Liver (tissue), 9 donors: Measurements from ENCODE around the gene FRMD4A. TPM values are rescaled to one million over a fixed set of nuclear protein-coding genes. Genes with fewer than 3 reads are reported as not detected.

Source experiments
- DNase-seq: peaks from one replicate; pipeline ENCODE4 v3.0.0-alpha.2; 2017; ENCODE audit warnings: low spot score
- H3K27ac ChIP-seq, 2 donors: one replicate each; pipeline ENCODE4 v1.7.0; 2013; ENCODE audit warnings: inconsistent platforms in 2 of 2, low read length in 2 of 2, control low read depth in 1 of 2, low read depth in 1 of 2, mild to moderate bottlenecking in 1 of 2
- H3K27me3 ChIP-seq, 4 donors: one replicate each; pipeline versions ENCODE4 v1.6.1 to v1.7.0; 2013; ENCODE audit warnings: low read length in 3 of 4, inconsistent platforms in 1 of 4, mild to moderate bottlenecking in 1 of 4, moderate library complexity in 1 of 4; ENCODE audit not compliant: control insufficient read depth in 4 of 4, insufficient read depth in 4 of 4
- H3K36me3 ChIP-seq, 4 donors: one replicate each; pipeline versions ENCODE4 v1.6.1 to v1.7.0; 2013; ENCODE audit warnings: low read length in 3 of 4, mild to moderate bottlenecking in 3 of 4, low read depth in 1 of 4, moderate library complexity in 1 of 4; ENCODE audit not compliant: control insufficient read depth in 4 of 4, insufficient read depth in 3 of 4
- H3K4me1 ChIP-seq, 4 donors: one replicate each; pipeline versions ENCODE4 v1.6.1 to v1.7.0; 2013; ENCODE audit warnings: low read length in 3 of 4, mild to moderate bottlenecking in 3 of 4, moderate library complexity in 1 of 4; ENCODE audit not compliant: control insufficient read depth in 4 of 4, insufficient read depth in 4 of 4
- H3K4me3 ChIP-seq, 3 donors: one replicate each; pipeline versions ENCODE4 v1.6.1 to v1.7.0; 2013; ENCODE audit warnings: low read length in 3 of 3, control low read depth in 1 of 3, low read depth in 1 of 3, mild to moderate bottlenecking in 1 of 3
- H3K9ac ChIP-seq, 2 donors: one replicate each; pipeline ENCODE4 v1.7.0; 2013; ENCODE audit warnings: low read length in 2 of 2, mild to moderate bottlenecking in 2 of 2, moderate library complexity in 2 of 2, control low read depth in 1 of 2, low read depth in 1 of 2
- H3K9me3 ChIP-seq, 4 donors: one replicate each; pipeline versions ENCODE4 v1.6.1 to v1.7.0; 2013; ENCODE audit warnings: low read length in 3 of 4; ENCODE audit not compliant: control insufficient read depth in 4 of 4
- EGR1 ChIP-seq, 2 donors: IDR thresholded peaks; 2 replicates each; pipeline ENCODE4 v1.6.1; 2016 to 2018; ENCODE audit warnings: antibody characterized with exemption in 2 of 2, low read depth in 2 of 2
- FOXA1 ChIP-seq: IDR thresholded peaks from 2 replicates; pipeline ENCODE4 v1.6.1; 2016; ENCODE audit warnings: antibody characterized with exemption
- FOXA2 ChIP-seq: IDR thresholded peaks from 2 replicates; pipeline ENCODE4 v1.6.1; 2016; ENCODE audit warnings: antibody characterized with exemption
- GABPA ChIP-seq, 2 donors: IDR thresholded peaks in 1 of 2; conservative IDR thresholded peaks in 1 of 2; 2 replicates each; pipeline ENCODE4 v1.6.1; 2016; ENCODE audit warnings: antibody characterized with exemption in 2 of 2, mild to moderate bottlenecking in 1 of 2, moderate library complexity in 1 of 2
- HNF4A ChIP-seq, 2 donors: conservative IDR thresholded peaks; 2 replicates each; pipeline ENCODE4 v1.6.1; 2016; ENCODE audit warnings: antibody characterized with exemption in 2 of 2, mild to moderate bottlenecking in 2 of 2
- HNF4G ChIP-seq: IDR thresholded peaks from 2 replicates; pipeline ENCODE4 v1.6.1; 2016; ENCODE audit warnings: antibody characterized with exemption
- JUND ChIP-seq, 2 donors: IDR thresholded peaks; 2 replicates each; pipeline ENCODE4 v1.6.1; 2016; ENCODE audit warnings: antibody characterized with exemption in 2 of 2
- NR2F2 ChIP-seq: IDR thresholded peaks from 2 replicates; pipeline ENCODE4 v1.6.1; 2016; ENCODE audit warnings: antibody characterized with exemption
- RAD21 ChIP-seq, 2 donors: IDR thresholded peaks; 2 replicates each; pipeline ENCODE4 v1.6.1; 2016; ENCODE audit warnings: antibody characterized with exemption in 2 of 2, mild to moderate bottlenecking in 2 of 2
- RXRA ChIP-seq, 2 donors: IDR thresholded peaks; 2 replicates each; pipeline ENCODE4 v1.6.1; 2017 to 2018; ENCODE audit warnings: antibody characterized with exemption in 2 of 2, mild to moderate bottlenecking in 1 of 2
- SP1 ChIP-seq: IDR thresholded peaks from 2 replicates; pipeline ENCODE4 v1.6.1; 2018; ENCODE audit warnings: antibody characterized with exemption, mild to moderate bottlenecking
- TAF1 ChIP-seq: conservative IDR thresholded peaks from 2 replicates; pipeline ENCODE4 v1.6.1; 2016; ENCODE audit warnings: antibody characterized with exemption, mild to moderate bottlenecking
- YY1 ChIP-seq: IDR thresholded peaks from 2 replicates; pipeline ENCODE4 v1.6.1; 2016; ENCODE audit warnings: antibody characterized with exemption, mild to moderate bottlenecking
- WGBS: extraction: QIAGEN DNeasy Blood & Tissue Kit; methylation state at CpG from one replicate; pipeline ENCODE4 v1.1.7; 2013; 5-methylcytosine and 5-hydroxymethylcytosine counted together
- polyA plus RNA-seq, 2 donors: library from polyadenylated mRNA; stranded (reverse) in 1 of 2; unstranded in 1 of 2; fragments of 200-250 nt in 1 of 2; fragments of >200 nt in 1 of 2; fragmentation: Nextera tagmentation in 1 of 2; extraction: Ambion mirVana in 1 of 2; gene quantifications; one replicate each; pipeline versions ENCODE4 v1.2.1 to v1.2.3, GENCODE V29; 2013 to 2015
- total RNA-seq, 2 donors: library from RNA; depleted of rRNA; stranded (reverse); fragments of >200 nt; gene quantifications; one replicate each; pipeline ENCODE4 v1.2.3, GENCODE V29; 2014
- TF ChIP-seq, protein P1 (sequence below): IDR thresholded peaks from 2 replicates; pipeline ENCODE4 v1.6.1; 2016; ENCODE audit warnings: antibody characterized with exemption
- TF ChIP-seq, protein P2 (sequence below): fragments of 150-350 bp; IDR thresholded peaks from 2 replicates; pipeline ENCODE4 v1.5.1; 2017; ENCODE audit warnings: improper control_type of control experiment, low read depth, low read length; ENCODE audit not compliant: missing input control
- TF ChIP-seq, protein P3 (sequence below): IDR thresholded peaks from 2 replicates; pipeline ENCODE4 v1.6.1; 2016; ENCODE audit warnings: antibody characterized with exemption
- TF ChIP-seq, protein P4 (sequence below): IDR thresholded peaks from 2 replicates; pipeline ENCODE4 v1.6.1; 2016; ENCODE audit warnings: antibody characterized with exemption, mild to moderate bottlenecking
- TF ChIP-seq, protein P5 (sequence below): IDR thresholded peaks from 2 replicates; pipeline ENCODE4 v1.6.1; 2016; ENCODE audit warnings: antibody characterized with exemption
- donor health status: healthy.
- donor health status: healthy.
- donor health status: healthy.
- donor health status: healthy.
- donor health status: healthy.

FRMD4A gene
- total and polyA plus RNA-seq, 4 donors = 8.2 to 34.3 (median 13.1) TPM

DNA sequence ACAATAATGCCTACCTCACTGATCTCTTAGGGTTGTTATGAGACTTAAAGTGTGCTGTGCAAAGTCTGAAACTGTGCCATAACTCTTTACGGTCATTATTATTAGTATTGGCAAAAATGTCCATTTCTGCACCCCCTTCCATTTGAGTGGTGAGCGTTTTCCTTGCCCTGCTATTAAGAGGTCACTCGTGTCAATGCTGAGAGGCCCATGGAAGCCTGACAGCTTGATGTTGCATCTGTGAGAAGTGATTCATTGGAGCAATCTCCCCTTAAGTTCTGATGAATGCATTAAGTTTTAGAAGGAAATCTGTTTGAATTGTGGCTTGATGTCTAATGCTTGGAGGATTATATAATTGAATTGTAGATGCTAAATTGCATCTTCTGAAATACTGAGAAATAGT is 253.3 kb downstream of the FRMD4A start:
- Histone ChIP-seq H3K27me3 (no peaks in the 10 kb centered on the region), H3K4me1 (peaks cover 0 to 11% (median 9%) of the 10 kb centered on the region in 4 donors), H3K27ac (no peak overlapping the region), H3K4me3 (no peak overlapping the region), H3K9me3 (no peaks in the 10 kb centered on the region), H3K36me3 (no peaks in the 10 kb centered on the region), H3K9ac (no peak overlapping the region)
- DNase-seq = no peak
- WGBS = 89% methylated on average over 3 of the region's 3 CpGs
- no peak for TF ChIP-seq TAF1
- no peak for TF ChIP-seq YY1
- no peak for TF ChIP-seq JUND (IDR thresholded peaks at IDR 0.05)

DNA sequence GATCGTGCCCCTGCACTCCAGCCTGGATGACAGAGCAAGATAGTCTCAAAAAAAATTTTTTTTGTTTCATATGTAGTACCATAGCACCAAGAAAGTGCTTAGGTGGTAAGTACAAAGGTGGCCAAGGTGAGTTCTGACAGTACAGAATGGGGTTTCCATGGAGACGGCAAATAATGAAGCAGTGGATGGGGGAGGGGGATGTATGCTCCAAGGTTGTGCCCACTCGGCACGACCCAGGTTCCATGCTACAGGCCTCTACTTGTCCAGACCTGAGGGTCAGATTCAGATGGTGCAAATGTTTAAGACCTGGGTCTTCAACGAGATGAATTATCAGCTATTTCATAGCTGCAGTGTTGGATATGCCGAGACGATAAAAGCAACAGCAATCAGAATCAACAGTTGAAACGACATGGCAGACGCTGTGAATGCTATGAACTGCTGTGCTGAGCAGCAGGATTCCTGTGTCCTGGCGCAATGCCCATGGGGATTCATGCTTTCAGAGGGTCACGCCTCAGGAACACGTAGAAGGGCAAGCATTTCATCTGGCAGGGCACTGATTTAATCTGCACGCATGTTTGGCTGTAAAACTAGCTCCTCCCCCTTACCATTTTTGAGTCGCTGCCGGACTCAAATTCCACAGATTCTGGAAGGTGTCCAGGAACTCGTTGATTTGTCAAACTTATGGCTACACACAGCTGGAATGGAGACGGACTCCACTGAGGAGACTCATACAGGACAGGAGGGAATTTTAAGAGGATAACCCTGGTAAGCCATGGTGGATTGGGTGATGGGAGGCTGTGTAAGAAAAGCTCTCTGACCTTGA is 256.5 kb downstream of the FRMD4A start:
- Histone ChIP-seq H3K36me3 (no peaks in the 10 kb centered on the region), H3K9me3 (no peaks in the 10 kb centered on the region), H3K9ac (no peak overlapping the region), H3K27ac (peak overlapping the region; percentile 19 to 42), H3K4me3 (peak overlapping the region in 1 of 3 donors; percentile 20), H3K27me3 (no peaks in the 10 kb centered on the region), H3K4me1 (peaks cover 0 to 11% (median 9%) of the 10 kb centered on the region in 4 donors)
- no peak for DNase-seq
- WGBS = 46% methylated on average over 17 of the region's 17 CpGs
- TF ChIP-seq NR2F2 = peak; percentile 67
- TF ChIP-seq, protein P1, sequence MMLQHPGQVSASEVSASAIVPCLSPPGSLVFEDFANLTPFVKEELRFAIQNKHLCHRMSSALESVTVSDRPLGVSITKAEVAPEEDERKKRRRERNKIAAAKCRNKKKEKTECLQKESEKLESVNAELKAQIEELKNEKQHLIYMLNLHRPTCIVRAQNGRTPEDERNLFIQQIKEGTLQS = no peak
- no peak for TF ChIP-seq TAF1
- TF ChIP-seq, protein P2, sequence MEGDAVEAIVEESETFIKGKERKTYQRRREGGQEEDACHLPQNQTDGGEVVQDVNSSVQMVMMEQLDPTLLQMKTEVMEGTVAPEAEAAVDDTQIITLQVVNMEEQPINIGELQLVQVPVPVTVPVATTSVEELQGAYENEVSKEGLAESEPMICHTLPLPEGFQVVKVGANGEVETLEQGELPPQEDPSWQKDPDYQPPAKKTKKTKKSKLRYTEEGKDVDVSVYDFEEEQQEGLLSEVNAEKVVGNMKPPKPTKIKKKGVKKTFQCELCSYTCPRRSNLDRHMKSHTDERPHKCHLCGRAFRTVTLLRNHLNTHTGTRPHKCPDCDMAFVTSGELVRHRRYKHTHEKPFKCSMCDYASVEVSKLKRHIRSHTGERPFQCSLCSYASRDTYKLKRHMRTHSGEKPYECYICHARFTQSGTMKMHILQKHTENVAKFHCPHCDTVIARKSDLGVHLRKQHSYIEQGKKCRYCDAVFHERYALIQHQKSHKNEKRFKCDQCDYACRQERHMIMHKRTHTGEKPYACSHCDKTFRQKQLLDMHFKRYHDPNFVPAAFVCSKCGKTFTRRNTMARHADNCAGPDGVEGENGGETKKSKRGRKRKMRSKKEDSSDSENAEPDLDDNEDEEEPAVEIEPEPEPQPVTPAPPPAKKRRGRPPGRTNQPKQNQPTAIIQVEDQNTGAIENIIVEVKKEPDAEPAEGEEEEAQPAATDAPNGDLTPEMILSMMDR = no peak
- TF ChIP-seq RXRA (IDR thresholded peaks at IDR 0.05) = peak; percentile 33 to 38
- no peak for TF ChIP-seq HNF4G
- peak; percentile 37 to 42 for TF ChIP-seq RAD21 (IDR thresholded peaks at IDR 0.05)
- TF ChIP-seq, protein P3, sequence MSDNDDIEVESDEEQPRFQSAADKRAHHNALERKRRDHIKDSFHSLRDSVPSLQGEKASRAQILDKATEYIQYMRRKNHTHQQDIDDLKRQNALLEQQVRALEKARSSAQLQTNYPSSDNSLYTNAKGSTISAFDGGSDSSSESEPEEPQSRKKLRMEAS = peak; percentile 28
- TF ChIP-seq GABPA (IDR thresholded peaks at IDR 0.05 in 1 of 2, conservative IDR thresholded peaks at IDR 0.05 in 1 of 2) = peak in 1 of 2 donors; percentile 16
- peak in 1 of 2 donors; percentile 39 for TF ChIP-seq HNF4A (conservative IDR thresholded peaks at IDR 0.05)
- no peak for TF ChIP-seq JUND (IDR thresholded peaks at IDR 0.05)
- peak; percentile 65 for TF ChIP-seq SP1
- TF ChIP-seq, protein P4, sequence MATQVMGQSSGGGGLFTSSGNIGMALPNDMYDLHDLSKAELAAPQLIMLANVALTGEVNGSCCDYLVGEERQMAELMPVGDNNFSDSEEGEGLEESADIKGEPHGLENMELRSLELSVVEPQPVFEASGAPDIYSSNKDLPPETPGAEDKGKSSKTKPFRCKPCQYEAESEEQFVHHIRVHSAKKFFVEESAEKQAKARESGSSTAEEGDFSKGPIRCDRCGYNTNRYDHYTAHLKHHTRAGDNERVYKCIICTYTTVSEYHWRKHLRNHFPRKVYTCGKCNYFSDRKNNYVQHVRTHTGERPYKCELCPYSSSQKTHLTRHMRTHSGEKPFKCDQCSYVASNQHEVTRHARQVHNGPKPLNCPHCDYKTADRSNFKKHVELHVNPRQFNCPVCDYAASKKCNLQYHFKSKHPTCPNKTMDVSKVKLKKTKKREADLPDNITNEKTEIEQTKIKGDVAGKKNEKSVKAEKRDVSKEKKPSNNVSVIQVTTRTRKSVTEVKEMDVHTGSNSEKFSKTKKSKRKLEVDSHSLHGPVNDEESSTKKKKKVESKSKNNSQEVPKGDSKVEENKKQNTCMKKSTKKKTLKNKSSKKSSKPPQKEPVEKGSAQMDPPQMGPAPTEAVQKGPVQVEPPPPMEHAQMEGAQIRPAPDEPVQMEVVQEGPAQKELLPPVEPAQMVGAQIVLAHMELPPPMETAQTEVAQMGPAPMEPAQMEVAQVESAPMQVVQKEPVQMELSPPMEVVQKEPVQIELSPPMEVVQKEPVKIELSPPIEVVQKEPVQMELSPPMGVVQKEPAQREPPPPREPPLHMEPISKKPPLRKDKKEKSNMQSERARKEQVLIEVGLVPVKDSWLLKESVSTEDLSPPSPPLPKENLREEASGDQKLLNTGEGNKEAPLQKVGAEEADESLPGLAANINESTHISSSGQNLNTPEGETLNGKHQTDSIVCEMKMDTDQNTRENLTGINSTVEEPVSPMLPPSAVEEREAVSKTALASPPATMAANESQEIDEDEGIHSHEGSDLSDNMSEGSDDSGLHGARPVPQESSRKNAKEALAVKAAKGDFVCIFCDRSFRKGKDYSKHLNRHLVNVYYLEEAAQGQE = no peak
- no peak for TF ChIP-seq EGR1 (IDR thresholded peaks at IDR 0.05; ENCODE audit: low read depth in 2 of 2)
- no peak for TF ChIP-seq FOXA2
- TF ChIP-seq FOXA1 = no peak
- peak; percentile 55 for TF ChIP-seq YY1
- TF ChIP-seq, protein P5, sequence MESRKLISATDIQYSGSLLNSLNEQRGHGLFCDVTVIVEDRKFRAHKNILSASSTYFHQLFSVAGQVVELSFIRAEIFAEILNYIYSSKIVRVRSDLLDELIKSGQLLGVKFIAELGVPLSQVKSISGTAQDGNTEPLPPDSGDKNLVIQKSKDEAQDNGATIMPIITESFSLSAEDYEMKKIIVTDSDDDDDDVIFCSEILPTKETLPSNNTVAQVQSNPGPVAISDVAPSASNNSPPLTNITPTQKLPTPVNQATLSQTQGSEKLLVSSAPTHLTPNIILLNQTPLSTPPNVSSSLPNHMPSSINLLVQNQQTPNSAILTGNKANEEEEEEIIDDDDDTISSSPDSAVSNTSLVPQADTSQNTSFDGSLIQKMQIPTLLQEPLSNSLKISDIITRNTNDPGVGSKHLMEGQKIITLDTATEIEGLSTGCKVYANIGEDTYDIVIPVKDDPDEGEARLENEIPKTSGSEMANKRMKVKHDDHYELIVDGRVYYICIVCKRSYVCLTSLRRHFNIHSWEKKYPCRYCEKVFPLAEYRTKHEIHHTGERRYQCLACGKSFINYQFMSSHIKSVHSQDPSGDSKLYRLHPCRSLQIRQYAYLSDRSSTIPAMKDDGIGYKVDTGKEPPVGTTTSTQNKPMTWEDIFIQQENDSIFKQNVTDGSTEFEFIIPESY = no peak
